BJ (cell line): ENCODE results near the gene DDAH1. TPM values are rescaled to one million over a fixed set of nuclear protein-coding genes. Genes with fewer than 3 reads are reported as not detected.

Experiments
- CTCF ChIA-PET: fragments of 350-600 bp; formaldehyde crosslinking; extraction: SDS; loops from one replicate; lab custom pipeline; 2021; ENCODE audit warnings: antibody characterized with exemption, inconsistent platforms; lab: Yijun Ruan, JAX
- POLR2A ChIA-PET: fragments of 300-600 bp; sonication (Branson Sonifier 250); formaldehyde crosslinking; extraction: SDS; loops from one replicate; lab custom pipeline; 2021; ENCODE audit warnings: antibody characterized with exemption; lab: Charles Lee
- DNase-seq: peaks from one replicate; pipeline ENCODE4 v3.0.0-alpha.2; 2011; ENCODE audit warnings: low read depth
- H3K27me3 ChIP-seq: 2 replicates; pipeline ENCODE4 v1.6.0; 2011; ENCODE audit warnings: low read length; ENCODE audit not compliant: control insufficient read depth, insufficient read depth
- H3K36me3 ChIP-seq: 2 replicates; pipeline ENCODE4 v1.5.1; 2011; ENCODE audit warnings: low read length; ENCODE audit not compliant: control insufficient read depth, insufficient read depth
- H3K4me3 ChIP-seq: 2 replicates; pipeline ENCODE4 v1.5.1; 2011; ENCODE audit warnings: low read depth, mild to moderate bottlenecking, control low read depth, low read length
- polyA plus RNA-seq: library from polyadenylated mRNA; depleted of rRNA; stranded (reverse); fragments of >200 nt; gene quantifications from 2 replicates; pipeline ENCODE4 v1.2.3, GENCODE V29; 2011
- TF ChIP-seq, protein P1 (sequence below): IDR thresholded peaks from 2 replicates; pipeline ENCODE4 v1.5.1; 2011; ENCODE audit warnings: low read depth, mild to moderate bottlenecking, control low read depth, inconsistent platforms, low read length, moderate library complexity; ENCODE audit not compliant: insufficient read depth

DDAH1 gene
- polyA plus RNA-seq, 1 experiment, result 244 TPM

- TF ChIP-seq, protein P1, sequence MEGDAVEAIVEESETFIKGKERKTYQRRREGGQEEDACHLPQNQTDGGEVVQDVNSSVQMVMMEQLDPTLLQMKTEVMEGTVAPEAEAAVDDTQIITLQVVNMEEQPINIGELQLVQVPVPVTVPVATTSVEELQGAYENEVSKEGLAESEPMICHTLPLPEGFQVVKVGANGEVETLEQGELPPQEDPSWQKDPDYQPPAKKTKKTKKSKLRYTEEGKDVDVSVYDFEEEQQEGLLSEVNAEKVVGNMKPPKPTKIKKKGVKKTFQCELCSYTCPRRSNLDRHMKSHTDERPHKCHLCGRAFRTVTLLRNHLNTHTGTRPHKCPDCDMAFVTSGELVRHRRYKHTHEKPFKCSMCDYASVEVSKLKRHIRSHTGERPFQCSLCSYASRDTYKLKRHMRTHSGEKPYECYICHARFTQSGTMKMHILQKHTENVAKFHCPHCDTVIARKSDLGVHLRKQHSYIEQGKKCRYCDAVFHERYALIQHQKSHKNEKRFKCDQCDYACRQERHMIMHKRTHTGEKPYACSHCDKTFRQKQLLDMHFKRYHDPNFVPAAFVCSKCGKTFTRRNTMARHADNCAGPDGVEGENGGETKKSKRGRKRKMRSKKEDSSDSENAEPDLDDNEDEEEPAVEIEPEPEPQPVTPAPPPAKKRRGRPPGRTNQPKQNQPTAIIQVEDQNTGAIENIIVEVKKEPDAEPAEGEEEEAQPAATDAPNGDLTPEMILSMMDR, result no peak
- no peak for DNase-seq
- H3K36me3 ChIP-seq, result no peaks in the 10 kb centered on the region
- H3K27me3 ChIP-seq, result no peaks in the 10 kb centered on the region
- no peak overlapping the region for H3K4me3 ChIP-seq
- ChIA-PET POLR2A (interaction anchor here (0.7 kb wide), 1 partner anchor 281 kb away, joined by 3 read pairs; no protein-coding TSS in a partner anchor), CTCF (interaction anchor here (1.1 to 2.1 kb wide), 3 partner anchors 12 to 20 kb away, joined by 5 to 14 read pairs (median 5); partner anchors contain the start of gene BCL10)
Measured at GRCh38 chr1:85296980-85297379, 168.0 kb downstream of the DDAH1 start.

GRCh38 chr1:85295654-85296053 is 169.3 kb downstream of the DDAH1 start:
- no peak for DNase-seq
- ChIA-PET POLR2A (no interaction called here), CTCF (interaction anchor here (0.9 kb wide), 1 partner anchor 25 kb away, joined by 3 read pairs; no protein-coding TSS in a partner anchor)
- H3K36me3 ChIP-seq, result no peaks in the 10 kb centered on the region
- H3K27me3 ChIP-seq, result no peaks in the 10 kb centered on the region
- no peak overlapping the region for H3K4me3 ChIP-seq
- TF ChIP-seq, protein P1, result no peak

DNA sequence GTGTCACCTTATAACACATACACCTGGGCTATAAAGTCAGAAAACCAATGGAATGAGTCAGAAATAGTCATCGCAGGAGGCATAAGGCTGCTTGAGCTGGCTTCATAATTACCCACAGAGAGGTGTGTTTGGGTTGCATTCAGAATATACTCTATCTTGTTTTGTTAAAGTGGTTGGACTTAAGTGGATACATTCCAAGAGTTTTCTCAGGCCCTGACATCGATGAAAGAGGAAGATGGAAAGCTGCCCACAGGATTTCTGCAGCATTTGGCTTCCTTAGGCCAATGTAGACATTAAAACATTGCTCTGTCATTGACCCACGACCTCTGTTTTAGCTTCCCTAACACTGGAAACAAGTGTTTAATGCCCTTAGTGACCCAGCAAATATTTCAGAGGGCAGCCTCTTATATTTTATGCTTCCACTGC is 169.9 kb downstream of the DDAH1 start:
- Histone ChIP-seq H3K27me3 (no peaks in the 10 kb centered on the region), H3K4me3 (no peak overlapping the region), H3K36me3 (no peaks in the 10 kb centered on the region)
- TF ChIP-seq, protein P1, result no peak
- ChIA-PET POLR2A (no interaction called here), CTCF (interaction anchor here (0.9 kb wide), 1 partner anchor 24 kb away, joined by 3 read pairs; no protein-coding TSS in a partner anchor)
- no peak for DNase-seq

DNA sequence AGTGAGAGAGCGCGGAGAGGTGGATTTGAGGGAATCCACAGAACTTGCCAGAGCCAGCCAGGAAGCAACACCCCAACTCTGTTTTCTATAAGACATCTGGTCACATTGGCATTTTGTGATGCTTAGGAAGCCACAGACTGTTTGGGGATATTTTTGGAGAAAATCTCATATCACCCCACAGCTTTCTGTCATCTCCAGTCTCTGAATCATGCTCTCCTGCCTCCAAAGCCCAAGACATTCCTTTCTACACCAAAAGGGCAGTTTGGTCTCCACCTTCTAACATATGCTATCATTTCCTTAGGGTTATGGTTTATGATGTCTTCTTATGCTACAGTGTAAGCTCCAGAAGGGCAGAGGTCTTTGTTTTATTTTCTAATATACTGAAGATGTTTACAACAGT is 174.1 kb downstream of the DDAH1 start:
- ChIA-PET POLR2A (no interaction called here), CTCF (interaction anchor here (0.6 to 1.4 kb wide), 2 partner anchors 181 to 337 kb away, joined by 3 read pairs; no protein-coding TSS in a partner anchor)
- TF ChIP-seq, protein P1, result no peak
- no peaks in the 10 kb centered on the region for H3K27me3 ChIP-seq
- H3K36me3 ChIP-seq, result no peaks in the 10 kb centered on the region
- H3K4me3 ChIP-seq, result no peak overlapping the region
- no peak for DNase-seq

DNA sequence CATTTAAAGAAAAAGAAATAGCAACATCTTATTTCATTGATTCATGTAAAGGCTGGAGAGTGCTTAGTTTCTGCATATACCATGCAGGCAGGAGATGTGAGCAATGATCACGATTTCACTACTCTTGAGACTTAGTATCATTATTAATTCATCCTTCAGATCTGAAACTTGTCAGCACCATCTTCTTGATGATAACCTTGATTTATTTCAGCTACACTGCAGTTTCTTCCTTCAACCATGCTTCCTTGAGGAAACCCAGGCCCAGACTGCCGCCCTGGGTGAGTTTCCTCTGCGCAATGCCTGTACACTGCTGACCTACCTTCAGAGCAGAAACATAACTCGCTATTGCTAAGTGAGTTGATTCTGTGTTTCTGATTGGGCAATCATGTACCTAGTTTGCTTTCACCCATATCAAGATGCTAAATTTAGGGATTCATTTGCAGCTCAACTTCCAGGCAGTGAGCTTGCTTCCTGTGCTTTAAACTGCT is 175.1 kb downstream of the DDAH1 start:
- no peak for DNase-seq
- H3K4me3 ChIP-seq, result no peak overlapping the region
- no peaks in the 10 kb centered on the region for H3K27me3 ChIP-seq
- ChIA-PET CTCF (interaction anchor here (0.6 to 1.4 kb wide), 2 partner anchors 180 to 336 kb away, joined by 3 read pairs; no protein-coding TSS in a partner anchor), POLR2A (no interaction called here)
- no peaks in the 10 kb centered on the region for H3K36me3 ChIP-seq
- TF ChIP-seq, protein P1, result no peak
